Prostate gland (tissue), 2 donors: ENCODE data around the gene PKHD1. TPM values are rescaled to one million over a fixed set of nuclear protein-coding genes. Genes with fewer than 3 reads are reported as not detected.

ENCODE experiments used
- DNase-seq: peaks from one replicate; pipeline ENCODE4 v3.0.0-alpha.2; 2019; ENCODE audit warnings: low spot score
- H3K27ac ChIP-seq, 2 donors: fragments of 200-600 bp; sonication (generic); 2 replicates each; pipeline ENCODE4 v1.5.1; 2017 to 2019
- H3K27me3 ChIP-seq: fragments of 200-600 bp; sonication (generic); replicated peaks from 2 replicates; pipeline ENCODE4 v1.5.1; 2019; ENCODE audit not compliant: insufficient read depth
- H3K36me3 ChIP-seq, 2 donors: fragments of 200-600 bp; sonication (generic); 1 replicate in 1 of 2; 2 replicates in 1 of 2; pipeline versions ENCODE4 v1.5.1 to v1.8.1; 2017 to 2019
- H3K4me1 ChIP-seq: fragments of 200-600 bp; sonication (generic); replicated peaks from 2 replicates; pipeline ENCODE4 v1.5.1; 2019
- H3K4me3 ChIP-seq, 2 donors: fragments of 200-600 bp; sonication (generic); 2 replicates each; pipeline ENCODE4 v1.5.1; 2017 to 2019
- H3K9me3 ChIP-seq: fragments of 200-600 bp; sonication (generic); 2 replicates; pipeline ENCODE4 v1.5.1; 2017
- CTCF ChIP-seq, 4 experiments: fragments of 200-600 bp in 2 of 4; fragments of 450-650 bp in 2 of 4; sonication (generic) in 2 of 4; IDR thresholded peaks; 1 replicate in 3 of 4; 2 replicates in 1 of 4; pipeline ENCODE4 v1.5.1; 2016 to 2019; ENCODE audit warnings: antibody characterized with exemption in 4 of 4, mild to moderate bottlenecking in 2 of 4, moderate library complexity in 2 of 4
- POLR2A ChIP-seq: fragments of 450-650 bp; IDR thresholded peaks from one replicate; pipeline ENCODE4 v1.6.1; 2016; ENCODE audit warnings: antibody characterized with exemption, mild to moderate bottlenecking
- POLR2AphosphoS5 ChIP-seq: sonication (generic); formaldehyde crosslinking; IDR thresholded peaks from one replicate; pipeline ENCODE4 v1.6.1; 2017; ENCODE audit warnings: antibody characterized with exemption
- WGBS: methylation state at CpG from one replicate; pipeline ENCODE4 v1.1.5; 2018; 5-methylcytosine and 5-hydroxymethylcytosine counted together
- intact Hi-C: fragments of 100-400 bp; cut with DNase I; formaldehyde crosslinking; loops from one replicate; pipeline ENCODE4 v1.14.2; 2022
- total RNA-seq, 2 donors: library from RNA; depleted of rRNA; stranded (reverse); fragments of >200 nt; gene quantifications; one replicate each; pipeline ENCODE4 v1.1.0, GENCODE V29; 2016

The PKHD1 gene
- total RNA-seq, 2 donors from 2014 or later, result 0.46 to 1.1 TPM

DNA sequence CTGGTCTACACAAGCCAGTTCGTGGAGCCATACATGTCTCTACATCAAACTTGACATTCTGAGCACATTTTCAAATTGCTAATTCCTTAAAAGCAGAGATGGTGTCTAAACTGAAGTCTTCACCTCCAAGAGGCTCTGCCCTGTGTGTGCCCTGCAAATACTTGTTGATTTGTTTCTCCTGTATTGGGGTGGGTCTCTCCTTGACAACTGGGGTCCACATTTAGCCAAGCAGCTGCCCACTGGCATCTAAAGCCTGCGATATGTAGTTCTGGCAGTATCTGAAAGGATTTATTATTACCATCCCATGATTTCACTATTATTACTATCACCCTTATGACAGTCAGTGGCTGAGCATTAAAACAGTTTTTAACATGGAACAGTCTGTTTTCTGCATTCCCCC is 45.9 kb upstream of the PKHD1 start:
- TF ChIP-seq POLR2A (no peak), POLR2AphosphoS5 (no peak), CTCF (IDR thresholded peaks at IDR 0.05) (no peak)
- WGBS, result 82% methylated on average over 2 of the region's 2 CpGs
- intact Hi-C loops, result no loop called here
- Histone ChIP-seq H3K4me1 (no peaks in the 10 kb centered on the region), H3K27me3 (no peaks in the 10 kb centered on the region), H3K36me3 (no peaks in the 10 kb centered on the region), H3K27ac (no peak overlapping the region), H3K4me3 (no peak overlapping the region), H3K9me3 (no peaks in the 10 kb centered on the region)
- DNase-seq, result no peak

- Histone ChIP-seq H3K27me3 (no peaks in the 10 kb centered on the region), H3K9me3 (no peaks in the 10 kb centered on the region), H3K4me1 (no peaks in the 10 kb centered on the region), H3K36me3 (no peaks in the 10 kb centered on the region), H3K4me3 (no peak overlapping the region), H3K27ac (no peak overlapping the region)
- TF ChIP-seq CTCF (IDR thresholded peaks at IDR 0.05) (no peak), POLR2AphosphoS5 (no peak), POLR2A (no peak)
- WGBS, result 85% methylated on average over 2 of the region's 2 CpGs
- intact Hi-C loops, result no loop called here
- no peak for DNase-seq
Observed at GRCh38 chr6:52132292-52132691, 44.9 kb upstream of the PKHD1 start.

DNA sequence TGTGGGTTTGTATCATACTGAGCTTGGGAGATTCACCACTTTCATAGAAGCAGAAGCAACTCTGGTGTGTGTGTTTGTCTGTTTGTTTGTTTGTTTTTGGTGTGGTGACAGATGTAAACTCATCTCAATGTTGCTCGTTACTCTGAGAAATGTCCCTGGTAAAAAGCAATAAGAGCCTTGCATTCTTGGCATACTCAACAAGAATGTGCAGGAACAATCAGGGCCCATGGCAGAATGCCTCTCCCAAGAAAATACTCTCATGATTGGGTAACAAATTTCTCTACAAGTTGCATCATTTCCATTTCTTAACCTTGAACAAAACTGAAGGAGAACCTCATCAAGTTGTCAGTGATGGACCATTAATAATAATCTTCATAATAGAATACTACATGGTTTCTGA is 43.0 kb upstream of the PKHD1 start:
- H3K27ac ChIP-seq, result no peak overlapping the region
- intact Hi-C loops, result no loop called here
- no peaks in the 10 kb centered on the region for H3K36me3 ChIP-seq
- no peak for DNase-seq
- H3K4me3 ChIP-seq, result no peak overlapping the region
- no peaks in the 10 kb centered on the region for H3K27me3 ChIP-seq
- H3K4me1 ChIP-seq, result no peaks in the 10 kb centered on the region
- TF ChIP-seq CTCF (IDR thresholded peaks at IDR 0.05), result no peak
- no peak for TF ChIP-seq POLR2AphosphoS5
- no peak for TF ChIP-seq POLR2A
- H3K9me3 ChIP-seq, result no peaks in the 10 kb centered on the region
- WGBS, result 33% methylated on average over 1 of the region's 1 CpG

GRCh38 chr6:52127957-52128356 is 40.5 kb upstream of the PKHD1 start:
- no peak overlapping the region for H3K27ac ChIP-seq
- no peaks in the 10 kb centered on the region for H3K9me3 ChIP-seq
- WGBS, result 76% methylated on average over 4 of the region's 4 CpGs
- no peaks in the 10 kb centered on the region for H3K36me3 ChIP-seq
- DNase-seq, result no peak
- no peaks in the 10 kb centered on the region for H3K4me1 ChIP-seq
- no peak overlapping the region for H3K4me3 ChIP-seq
- no peaks in the 10 kb centered on the region for H3K27me3 ChIP-seq
- TF ChIP-seq CTCF (IDR thresholded peaks at IDR 0.05) (no peak), POLR2A (no peak), POLR2AphosphoS5 (no peak)
- intact Hi-C loops, result no loop called here

DNA sequence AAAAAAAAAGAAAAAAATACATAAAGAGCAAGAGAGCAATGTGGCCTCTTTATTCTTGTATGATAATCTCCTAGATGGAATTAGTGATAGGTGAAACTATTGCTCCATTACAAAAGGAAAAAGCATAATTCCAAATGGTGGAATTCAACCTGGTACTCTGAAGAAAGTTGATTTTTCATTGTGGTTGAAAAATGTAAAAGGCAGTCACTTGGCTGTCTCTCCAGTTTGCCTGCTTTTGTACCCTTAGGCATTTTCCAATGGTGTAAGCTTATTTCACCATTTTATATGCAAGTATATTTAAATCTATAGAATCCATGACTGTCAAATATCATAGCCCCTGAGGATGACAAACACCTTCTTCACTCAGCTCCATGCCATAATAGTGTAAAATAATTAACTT is 38.8 kb upstream of the PKHD1 start:
- H3K4me3 ChIP-seq, result no peak overlapping the region
- DNase-seq, result no peak
- no peaks in the 10 kb centered on the region for H3K27me3 ChIP-seq
- H3K27ac ChIP-seq, result no peak overlapping the region
- no peaks in the 10 kb centered on the region for H3K9me3 ChIP-seq
- intact Hi-C loops, result no loop called here
- no peaks in the 10 kb centered on the region for H3K4me1 ChIP-seq
- no peaks in the 10 kb centered on the region for H3K36me3 ChIP-seq
- TF ChIP-seq POLR2AphosphoS5, result no peak

GRCh38 chr6:52125572-52125971 is 38.2 kb upstream of the PKHD1 start:
- no peak for DNase-seq
- H3K4me1 ChIP-seq, result no peaks in the 10 kb centered on the region
- TF ChIP-seq POLR2AphosphoS5 (no peak), POLR2A (no peak), CTCF (IDR thresholded peaks at IDR 0.05) (no peak)
- intact Hi-C loops, result no loop called here
- no peak overlapping the region for H3K27ac ChIP-seq
- H3K36me3 ChIP-seq, result no peaks in the 10 kb centered on the region
- H3K9me3 ChIP-seq, result no peaks in the 10 kb centered on the region
- WGBS, result 50% methylated on average over 1 of the region's 1 CpG
- H3K27me3 ChIP-seq, result no peaks in the 10 kb centered on the region
- no peak overlapping the region for H3K4me3 ChIP-seq
